Stomach smooth muscle (tissue), 2 donors: Measurements from ENCODE around the gene KIF12.

ENCODE experiments used
- H3K27ac ChIP-seq: one replicate; pipeline ENCODE4 v1.7.0; 2013; ENCODE audit warnings: mild to moderate bottlenecking, low read length, inconsistent platforms
- H3K27me3 ChIP-seq, 2 donors: one replicate each; pipeline ENCODE4 v1.7.0; 2013; ENCODE audit warnings: low read length in 2 of 2; ENCODE audit not compliant: insufficient read depth in 2 of 2, control insufficient read depth in 1 of 2
- H3K36me3 ChIP-seq, 2 donors: one replicate each; pipeline ENCODE4 v1.7.0; 2013; ENCODE audit warnings: low read length in 2 of 2; ENCODE audit not compliant: control insufficient read depth in 2 of 2, insufficient read depth in 2 of 2
- H3K4me1 ChIP-seq: one replicate; pipeline ENCODE4 v1.7.0; 2013; ENCODE audit warnings: low read length; ENCODE audit not compliant: control insufficient read depth, insufficient read depth
- H3K4me3 ChIP-seq, 2 donors: one replicate each; pipeline ENCODE4 v1.7.0; 2013; ENCODE audit warnings: low read length in 2 of 2
- H3K9ac ChIP-seq, 2 donors: one replicate each; pipeline ENCODE4 v1.7.0; 2013; ENCODE audit warnings: low read length in 2 of 2, mild to moderate bottlenecking in 1 of 2
- H3K9me3 ChIP-seq, 2 donors: one replicate each; pipeline ENCODE4 v1.7.0; 2013; ENCODE audit warnings: low read length in 2 of 2; ENCODE audit not compliant: control insufficient read depth in 2 of 2
- donor health status: healthy.
- donor health status: Pancreatic carcinoma.

The KIF12 gene

DNA sequence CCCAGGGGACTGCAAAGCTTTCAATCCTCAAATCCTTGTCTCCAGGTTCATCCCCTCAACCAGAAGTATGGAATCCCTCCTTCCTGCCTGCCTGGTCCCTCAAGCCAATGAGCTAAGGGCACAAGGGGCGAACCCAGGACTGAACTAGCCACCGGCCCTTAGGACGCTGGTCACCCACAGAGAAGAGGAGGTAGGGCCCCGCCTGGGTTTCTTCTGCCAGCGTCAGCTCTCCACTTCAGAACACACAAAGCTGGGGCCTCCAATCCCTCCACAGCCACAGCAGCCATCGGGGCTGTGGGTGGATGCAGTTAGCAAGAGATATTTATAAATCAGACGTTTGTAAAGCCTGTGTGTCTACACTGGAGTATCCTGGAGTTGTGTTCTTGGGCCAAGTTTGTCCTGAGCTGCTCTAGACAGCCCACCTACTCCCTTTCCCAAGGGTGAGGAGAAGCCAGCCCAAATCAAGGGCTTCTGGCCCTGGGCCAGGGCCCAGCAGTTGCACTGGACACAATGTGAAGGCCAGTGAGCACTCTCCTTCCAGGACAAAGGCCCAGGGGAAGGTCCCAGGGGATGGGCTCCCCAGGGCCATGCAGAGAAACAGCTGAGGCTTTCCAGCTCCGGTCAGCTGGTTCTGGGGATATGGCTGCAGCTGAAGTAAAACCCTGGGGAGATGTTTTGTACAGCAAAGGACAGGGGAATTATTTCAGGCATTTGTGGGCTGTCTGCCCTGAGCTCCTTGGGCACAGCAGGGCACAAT lies 39.9 kb downstream of the KIF12 start:
- H3K27me3 ChIP-seq: peaks cover 0 to 3% of the 10 kb centered on the region in 2 donors
- no peaks in the 10 kb centered on the region for H3K9me3 ChIP-seq
- H3K27ac ChIP-seq: no peak overlapping the region
- H3K4me1 ChIP-seq: no peaks in the 10 kb centered on the region
- H3K9ac ChIP-seq: no peak overlapping the region
- H3K36me3 ChIP-seq: no peaks in the 10 kb centered on the region
- no peak overlapping the region for H3K4me3 ChIP-seq

DNA sequence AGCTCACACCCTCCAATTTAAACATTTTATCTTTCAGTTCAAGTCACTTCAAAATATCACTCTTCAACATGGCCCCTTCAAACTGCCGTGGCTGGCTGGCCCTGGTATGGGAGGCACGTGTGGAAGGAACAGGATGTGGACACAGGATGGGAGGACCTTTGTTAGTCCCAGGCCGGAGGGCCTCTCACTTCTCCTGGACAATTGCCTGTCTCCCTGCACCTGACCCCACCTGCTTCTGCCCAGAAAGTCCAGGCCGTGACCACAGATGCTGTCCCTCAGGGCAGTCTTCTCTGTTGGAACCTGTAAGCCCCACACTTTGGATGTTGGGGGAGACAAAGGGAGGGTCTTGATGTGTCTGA lies 40.4 kb downstream of the KIF12 start:
- Histone ChIP-seq H3K4me3 (no peak overlapping the region), H3K4me1 (no peaks in the 10 kb centered on the region), H3K9me3 (no peaks in the 10 kb centered on the region), H3K9ac (no peak overlapping the region), H3K27ac (no peak overlapping the region), H3K36me3 (no peaks in the 10 kb centered on the region), H3K27me3 (peaks cover 0 to 3% of the 10 kb centered on the region in 2 donors)

DNA sequence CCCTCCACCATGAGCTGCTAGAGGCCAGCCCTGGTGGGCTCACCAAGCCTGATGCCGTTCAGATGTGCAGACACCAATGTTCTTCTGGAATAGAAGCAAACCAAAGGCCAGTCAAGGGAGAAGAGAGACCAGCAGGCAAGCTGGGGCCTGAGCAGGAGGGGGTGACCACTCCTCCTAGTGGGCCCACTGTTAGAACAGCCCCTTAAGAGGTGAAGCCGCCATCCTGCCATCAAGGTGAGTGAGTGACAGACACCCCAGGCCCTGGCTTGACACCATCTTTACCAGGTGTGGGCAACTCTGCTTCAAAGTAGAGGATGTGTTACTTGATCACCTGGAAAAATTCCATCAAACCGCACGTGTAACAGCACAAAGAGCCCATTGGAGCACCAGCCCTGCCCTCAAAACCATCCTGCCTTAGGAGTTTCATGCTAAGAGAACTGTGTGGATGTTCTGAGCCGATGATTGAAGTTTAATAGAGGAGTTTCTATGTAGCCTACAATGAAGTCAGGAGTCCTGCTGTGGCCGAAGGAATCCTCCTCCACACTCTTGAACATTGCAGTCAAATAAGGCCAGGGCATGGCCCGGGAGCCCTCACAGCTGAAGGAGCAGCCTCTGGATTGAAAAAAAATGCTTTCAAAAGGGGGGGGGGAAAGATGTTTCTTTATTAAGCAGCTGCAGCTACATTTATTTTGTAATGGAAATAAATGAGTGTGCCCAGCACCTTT lies 41.8 kb downstream of the KIF12 start:
- peaks cover 0 to 3% of the 10 kb centered on the region in 2 donors for H3K27me3 ChIP-seq
- H3K36me3 ChIP-seq: no peaks in the 10 kb centered on the region
- no peaks in the 10 kb centered on the region for H3K4me1 ChIP-seq
- no peak overlapping the region for H3K4me3 ChIP-seq
- H3K9me3 ChIP-seq: no peaks in the 10 kb centered on the region
- H3K9ac ChIP-seq: no peak overlapping the region
- H3K27ac ChIP-seq: no peak overlapping the region

DNA sequence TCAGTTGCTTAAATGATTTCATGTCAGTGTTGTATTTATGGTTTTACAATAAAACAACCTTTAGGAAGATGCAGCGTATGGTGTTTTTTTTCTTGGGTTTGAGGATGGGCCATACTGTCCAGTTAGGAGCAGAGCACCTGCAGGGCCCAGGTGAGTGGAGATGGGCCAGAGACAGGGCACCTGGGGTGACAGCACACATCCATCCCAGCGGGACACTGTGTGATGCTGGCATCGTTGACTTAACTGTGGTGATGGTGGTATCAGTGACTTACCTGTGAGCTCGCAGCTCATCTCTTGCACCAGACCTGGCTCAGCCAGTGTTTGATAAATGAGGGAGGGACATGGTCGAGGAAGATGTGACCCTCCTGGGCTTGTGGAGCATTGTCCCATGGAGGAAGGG lies 42.6 kb downstream of the KIF12 start:
- H3K4me3 ChIP-seq: no peak overlapping the region
- no peaks in the 10 kb centered on the region for H3K9me3 ChIP-seq
- no peak overlapping the region for H3K27ac ChIP-seq
- H3K27me3 ChIP-seq: no peaks in the 10 kb centered on the region
- no peak overlapping the region for H3K9ac ChIP-seq
- H3K36me3 ChIP-seq: peaks cover 0 to 2% of the 10 kb centered on the region in 2 donors
- no peaks in the 10 kb centered on the region for H3K4me1 ChIP-seq

DNA sequence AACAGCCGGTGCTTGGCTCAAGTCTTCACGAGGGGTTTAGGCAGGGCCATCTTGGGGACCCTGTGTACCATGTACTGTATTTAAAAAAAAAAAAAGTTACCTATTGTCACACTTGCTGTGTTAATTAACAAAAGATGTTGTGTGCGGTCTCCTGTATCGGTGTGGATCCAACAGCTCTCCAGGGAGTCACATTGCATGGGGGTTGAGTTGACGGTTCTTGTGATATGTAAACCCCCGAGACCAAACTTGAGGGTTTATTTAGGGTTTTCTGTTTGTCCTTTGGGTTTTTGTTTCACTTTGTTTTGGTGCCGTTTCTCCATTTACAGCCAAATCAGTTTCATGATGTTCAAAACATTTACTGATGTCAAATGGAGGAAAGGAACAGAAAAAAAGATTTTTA lies 43.2 kb downstream of the KIF12 start:
- H3K9me3 ChIP-seq: no peaks in the 10 kb centered on the region
- H3K9ac ChIP-seq: no peak overlapping the region
- peaks cover 0 to 2% of the 10 kb centered on the region in 2 donors for H3K36me3 ChIP-seq
- H3K4me3 ChIP-seq: no peak overlapping the region
- H3K4me1 ChIP-seq: no peaks in the 10 kb centered on the region
- no peak overlapping the region for H3K27ac ChIP-seq
- H3K27me3 ChIP-seq: no peaks in the 10 kb centered on the region

DNA sequence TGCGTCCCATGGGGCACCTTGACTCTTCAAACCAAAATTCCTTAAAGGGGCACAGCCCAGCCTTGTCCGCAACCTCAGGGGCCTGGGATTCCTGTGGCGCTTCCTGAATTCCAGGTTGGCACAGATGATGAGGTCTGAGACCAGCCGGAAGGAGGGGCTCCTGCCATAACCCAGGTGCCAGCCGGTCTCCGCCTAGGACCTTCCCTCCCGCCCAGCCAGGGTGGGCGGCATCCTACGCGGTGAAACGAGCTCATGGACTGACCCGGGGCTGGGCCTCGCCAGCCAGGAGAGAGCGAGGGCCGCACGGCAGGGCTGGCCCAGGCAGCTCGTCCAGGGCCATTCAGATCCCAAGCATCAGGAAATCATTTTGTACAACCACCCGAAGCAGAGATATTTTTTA lies 44.0 kb downstream of the KIF12 start:
- H3K36me3 ChIP-seq: peaks cover 0 to 2% of the 10 kb centered on the region in 2 donors
- no peak overlapping the region for H3K4me3 ChIP-seq
- no peaks in the 10 kb centered on the region for H3K4me1 ChIP-seq
- no peak overlapping the region for H3K9ac ChIP-seq
- no peak overlapping the region for H3K27ac ChIP-seq
- no peaks in the 10 kb centered on the region for H3K9me3 ChIP-seq
- H3K27me3 ChIP-seq: no peaks in the 10 kb centered on the region

DNA sequence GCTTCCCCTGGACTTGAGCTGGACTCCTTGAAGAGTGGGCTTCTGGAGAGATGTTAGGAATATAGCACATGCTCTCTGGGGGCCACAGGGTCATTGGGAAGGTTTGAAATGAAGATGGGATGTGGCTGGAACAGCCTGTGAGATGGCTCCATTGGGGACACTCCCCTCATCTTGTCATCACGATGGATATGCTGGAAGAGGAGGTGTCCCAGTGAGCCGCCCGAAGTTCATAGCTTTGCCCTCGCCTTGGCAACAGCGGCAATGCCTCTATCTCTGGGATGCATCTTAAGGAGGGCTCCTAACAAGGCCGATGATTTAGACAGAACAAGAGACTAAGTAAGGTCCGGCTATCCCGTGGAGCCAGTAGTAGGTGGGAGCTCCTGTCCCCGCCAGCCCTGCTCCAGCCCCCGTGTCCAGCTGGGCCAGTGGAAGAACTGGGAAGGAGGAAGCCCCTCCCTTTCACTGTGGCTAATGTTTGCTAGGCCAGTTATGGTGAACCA lies 44.9 kb downstream of the KIF12 start:
- no peaks in the 10 kb centered on the region for H3K4me1 ChIP-seq
- H3K9ac ChIP-seq: no peak overlapping the region
- H3K4me3 ChIP-seq: no peak overlapping the region
- H3K27me3 ChIP-seq: no peaks in the 10 kb centered on the region
- no peak overlapping the region for H3K27ac ChIP-seq
- peaks cover 0 to 3% of the 10 kb centered on the region in 2 donors for H3K36me3 ChIP-seq
- no peaks in the 10 kb centered on the region for H3K9me3 ChIP-seq

DNA sequence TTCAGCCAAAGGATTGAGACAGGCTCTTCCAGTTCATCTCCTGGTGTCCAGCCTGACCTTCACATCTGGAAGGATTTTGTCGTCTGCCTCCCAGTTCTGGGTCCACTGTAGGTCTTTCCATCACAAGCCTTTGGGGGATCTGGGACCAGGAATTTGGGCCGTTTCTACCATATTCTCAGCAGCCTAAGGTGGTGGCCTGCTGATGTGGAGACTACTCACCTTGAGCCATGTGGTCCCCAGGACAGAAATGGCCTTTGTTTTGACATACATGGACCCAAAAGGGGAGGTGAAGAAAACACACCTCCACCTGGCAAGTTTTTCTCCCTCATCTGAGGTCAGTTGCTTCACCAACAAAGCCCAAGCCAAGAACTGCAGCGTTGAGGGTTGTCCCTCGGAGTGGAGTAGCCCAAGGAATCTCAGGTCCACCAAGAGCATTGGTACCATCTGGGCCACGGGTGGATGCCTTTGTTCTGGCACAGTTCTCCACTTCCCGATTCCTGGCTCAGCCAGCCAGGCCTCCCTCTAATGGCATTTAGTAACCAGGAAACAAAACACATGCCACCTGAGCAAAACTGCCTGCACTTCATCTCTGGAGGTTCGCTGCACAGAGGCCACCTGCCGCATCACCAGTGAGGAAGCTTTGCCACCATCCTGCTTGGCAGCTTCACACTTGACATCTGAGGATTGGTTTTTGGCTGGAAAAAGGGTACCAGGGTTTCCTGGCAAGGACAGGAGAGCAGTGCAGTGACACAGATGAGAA lies 45.7 kb downstream of the KIF12 start:
- Histone ChIP-seq H3K9ac (no peak overlapping the region), H3K4me1 (no peaks in the 10 kb centered on the region), H3K4me3 (no peak overlapping the region), H3K36me3 (peaks cover 0 to 7% of the 10 kb centered on the region in 2 donors), H3K27me3 (no peaks in the 10 kb centered on the region), H3K9me3 (no peaks in the 10 kb centered on the region), H3K27ac (no peak overlapping the region)

DNA sequence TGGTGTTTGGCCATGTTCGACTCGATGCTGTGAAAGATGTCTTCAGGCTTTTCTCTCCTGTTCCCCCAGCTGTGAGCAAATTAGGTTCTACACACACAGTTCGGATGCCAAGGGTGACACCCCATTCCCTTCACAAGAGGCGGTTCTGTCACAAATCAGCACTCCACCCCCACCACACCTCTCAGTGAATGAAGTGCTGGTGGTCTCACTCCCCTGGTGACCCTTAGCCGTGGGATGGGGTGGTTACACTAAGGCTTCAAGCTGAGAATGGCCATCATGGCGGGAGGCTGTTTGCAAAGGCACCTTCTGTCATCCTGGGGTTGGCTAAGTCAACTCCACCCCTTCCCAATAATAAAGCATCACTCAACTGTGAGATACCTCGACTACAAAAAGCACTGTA lies 47.4 kb downstream of the KIF12 start:
- Histone ChIP-seq H3K4me3 (no peak overlapping the region), H3K9me3 (no peaks in the 10 kb centered on the region), H3K27ac (no peak overlapping the region), H3K9ac (no peak overlapping the region), H3K27me3 (no peaks in the 10 kb centered on the region), H3K36me3 (peaks cover 0 to 10% of the 10 kb centered on the region in 2 donors), H3K4me1 (no peaks in the 10 kb centered on the region)

DNA sequence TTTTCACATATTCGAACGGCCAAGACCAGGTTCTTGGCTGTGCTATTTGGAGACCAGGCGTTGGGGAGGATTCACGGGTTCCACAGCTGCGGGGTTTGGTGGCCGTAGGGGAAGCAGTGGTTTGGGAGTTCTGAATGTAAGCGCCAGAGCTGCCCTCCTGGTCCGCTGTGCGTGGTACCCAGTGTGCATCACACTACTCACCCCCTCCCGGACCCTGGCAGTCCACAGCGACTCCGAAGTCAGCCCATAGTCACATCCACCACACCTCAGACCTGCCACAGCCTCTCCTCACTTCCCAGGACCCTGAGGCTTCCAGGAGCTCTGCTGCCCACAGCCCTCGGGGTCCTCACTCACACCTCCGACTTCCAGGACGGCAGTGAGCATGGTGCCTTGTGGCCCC lies 47.8 kb downstream of the KIF12 start:
- Histone ChIP-seq H3K27me3 (no peaks in the 10 kb centered on the region), H3K4me3 (no peak overlapping the region), H3K4me1 (no peaks in the 10 kb centered on the region), H3K36me3 (peaks cover 0 to 10% of the 10 kb centered on the region in 2 donors), H3K27ac (no peak overlapping the region), H3K9me3 (no peaks in the 10 kb centered on the region), H3K9ac (no peak overlapping the region)
